GM18499 (cell line): ENCODE measurements around the gene MYBPC2.

Source experiments
- ATAC-seq: cut with Tn5 transposase; IDR thresholded peaks from one replicate; pipeline ENCODE4 v1.9.1; 2021; ENCODE audit warnings: moderate number of reproducible peaks; ENCODE audit not compliant: insufficient read depth, unreplicated experiment

Gene MYBPC2

DNA sequence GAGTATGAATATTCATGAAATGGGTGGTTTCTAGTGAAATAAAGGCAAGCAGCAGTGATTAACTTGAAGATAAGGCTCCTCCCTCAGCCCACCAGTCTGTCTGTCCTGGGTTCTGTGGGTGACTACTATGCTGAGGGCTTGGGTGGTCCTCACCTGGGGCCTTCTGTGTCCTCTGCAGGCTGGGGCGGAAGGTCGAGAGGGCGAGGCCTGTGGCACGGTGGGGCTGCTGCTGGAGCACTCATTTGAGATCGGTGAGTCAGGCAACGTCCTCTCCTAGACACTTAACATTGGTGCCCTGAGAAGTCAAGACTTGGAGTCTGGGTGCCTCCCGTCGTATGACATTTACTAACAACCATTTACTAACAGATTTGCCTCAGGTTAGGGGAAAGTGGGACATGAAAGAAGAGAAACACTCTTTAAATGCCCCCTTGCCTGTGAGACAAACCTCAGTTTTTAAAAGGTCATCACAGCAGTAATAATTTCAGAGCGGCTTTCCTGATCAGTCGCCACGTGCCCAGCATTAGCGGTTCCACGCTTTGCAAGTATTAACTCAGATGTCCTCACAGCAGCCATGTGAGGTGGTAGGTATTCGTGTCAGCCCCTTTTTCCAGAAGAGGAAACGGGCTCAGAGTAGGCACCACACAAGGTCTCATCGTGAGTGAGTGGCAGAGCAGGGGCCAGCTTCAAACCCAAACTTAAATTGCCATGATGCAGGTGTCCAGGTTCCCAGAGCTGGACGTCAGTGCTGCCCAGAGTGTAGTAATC is 45.2 kb downstream of the MYBPC2 start:
- ATAC-seq: no peak

DNA sequence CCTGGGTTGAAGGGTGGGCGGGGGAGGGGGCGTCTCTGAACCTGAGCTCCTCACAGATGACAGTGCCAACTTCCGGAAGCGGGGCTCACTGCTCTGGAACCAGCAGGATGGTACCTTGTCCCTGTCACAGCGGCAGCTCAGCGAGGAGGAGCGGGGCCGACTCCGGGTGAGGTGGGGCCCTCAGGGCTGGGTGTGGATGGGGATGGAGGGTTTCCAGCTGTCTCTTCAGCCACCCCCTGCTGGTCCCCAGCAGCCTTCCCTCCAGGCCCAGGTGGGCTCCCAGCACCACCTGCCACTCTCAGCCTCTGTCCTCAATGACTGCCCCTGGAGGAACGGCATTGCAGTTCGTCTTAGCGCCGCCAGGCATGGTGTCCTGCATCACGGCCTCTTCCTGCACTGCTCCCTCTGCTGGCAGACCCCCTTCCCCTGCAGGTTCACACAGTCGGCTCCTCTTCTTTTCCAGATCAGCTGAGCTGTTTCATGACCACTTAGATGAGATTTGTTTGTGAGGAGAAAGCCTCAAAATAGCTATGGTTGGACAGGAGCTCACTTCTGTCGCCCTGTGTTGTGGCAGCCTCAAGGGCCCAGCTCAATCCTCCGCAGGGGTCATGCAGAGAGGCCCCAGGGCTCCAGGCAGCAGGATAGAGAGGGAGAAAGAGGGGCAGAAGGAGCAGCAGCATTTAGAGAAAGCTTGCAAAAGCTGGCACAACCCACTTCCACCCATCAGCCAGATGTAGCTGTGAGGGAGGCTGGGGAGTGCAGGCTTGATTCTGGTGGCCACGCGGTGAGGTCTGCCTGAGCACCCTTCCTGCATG is 46.4 kb downstream of the MYBPC2 start:
- ATAC-seq: no peak

DNA sequence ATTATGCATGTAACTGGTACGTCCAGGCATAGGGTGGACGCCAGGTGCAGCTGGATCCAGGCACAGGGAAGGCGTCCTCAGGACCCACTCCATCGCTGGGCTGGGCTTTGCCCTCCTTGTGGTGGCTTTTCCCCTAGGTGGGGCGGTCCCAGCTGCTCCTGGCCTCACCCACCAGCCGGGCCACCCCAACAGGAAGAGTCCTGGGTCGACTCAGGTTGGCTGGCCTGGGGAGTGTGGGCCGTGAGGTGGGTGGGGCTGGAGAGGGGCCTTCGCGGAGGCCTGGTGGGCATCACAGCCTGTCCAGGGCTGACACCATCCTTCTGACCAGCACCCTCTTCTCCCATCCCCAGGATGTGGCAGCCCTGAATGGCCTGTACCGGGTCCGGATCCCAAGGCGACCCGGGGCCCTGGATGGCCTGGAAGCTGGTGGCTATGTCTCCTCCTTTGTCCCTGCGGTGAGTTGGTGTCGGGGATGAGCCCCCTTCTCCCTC is 47.1 kb downstream of the MYBPC2 start:
- no peak for ATAC-seq

DNA sequence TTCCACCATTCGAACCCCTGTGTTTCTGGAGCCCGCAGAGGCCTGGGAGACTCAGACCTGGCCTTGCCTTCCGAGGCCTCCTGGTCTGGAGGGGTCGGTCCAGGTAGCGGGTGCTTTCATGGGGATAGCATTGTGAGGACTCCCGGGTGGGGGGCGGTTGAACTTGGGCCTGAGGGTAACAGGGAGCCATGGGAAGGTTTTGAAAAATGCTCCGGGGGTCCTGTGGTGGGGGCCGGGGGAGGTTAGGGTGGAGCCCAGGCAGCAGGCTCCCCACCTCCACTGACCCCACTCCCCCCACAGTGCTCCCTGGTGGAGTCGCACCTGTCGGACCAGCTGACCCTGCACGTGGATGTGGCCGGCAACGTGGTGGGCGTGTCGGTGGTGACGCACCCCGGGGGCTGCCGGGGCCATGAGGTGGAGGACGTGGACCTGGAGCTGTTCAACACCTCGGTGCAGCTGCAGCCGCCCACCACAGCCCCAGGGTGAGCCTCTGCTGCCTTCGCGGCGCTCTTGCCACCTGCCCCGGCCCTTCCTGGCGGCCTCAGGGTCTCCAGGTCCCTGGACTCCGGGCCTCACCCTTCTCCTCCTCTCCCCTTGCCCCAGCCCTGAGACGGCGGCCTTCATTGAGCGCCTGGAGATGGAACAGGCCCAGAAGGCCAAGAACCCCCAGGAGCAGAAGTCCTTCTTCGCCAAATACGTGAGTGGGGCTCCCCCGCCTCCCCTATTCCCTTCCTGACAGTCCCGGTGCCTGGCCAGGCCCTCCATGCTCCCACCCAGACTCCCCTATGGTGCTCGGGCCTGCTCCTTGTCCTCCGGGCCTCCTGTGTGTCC is 47.8 kb downstream of the MYBPC2 start:
- no peak for ATAC-seq

DNA sequence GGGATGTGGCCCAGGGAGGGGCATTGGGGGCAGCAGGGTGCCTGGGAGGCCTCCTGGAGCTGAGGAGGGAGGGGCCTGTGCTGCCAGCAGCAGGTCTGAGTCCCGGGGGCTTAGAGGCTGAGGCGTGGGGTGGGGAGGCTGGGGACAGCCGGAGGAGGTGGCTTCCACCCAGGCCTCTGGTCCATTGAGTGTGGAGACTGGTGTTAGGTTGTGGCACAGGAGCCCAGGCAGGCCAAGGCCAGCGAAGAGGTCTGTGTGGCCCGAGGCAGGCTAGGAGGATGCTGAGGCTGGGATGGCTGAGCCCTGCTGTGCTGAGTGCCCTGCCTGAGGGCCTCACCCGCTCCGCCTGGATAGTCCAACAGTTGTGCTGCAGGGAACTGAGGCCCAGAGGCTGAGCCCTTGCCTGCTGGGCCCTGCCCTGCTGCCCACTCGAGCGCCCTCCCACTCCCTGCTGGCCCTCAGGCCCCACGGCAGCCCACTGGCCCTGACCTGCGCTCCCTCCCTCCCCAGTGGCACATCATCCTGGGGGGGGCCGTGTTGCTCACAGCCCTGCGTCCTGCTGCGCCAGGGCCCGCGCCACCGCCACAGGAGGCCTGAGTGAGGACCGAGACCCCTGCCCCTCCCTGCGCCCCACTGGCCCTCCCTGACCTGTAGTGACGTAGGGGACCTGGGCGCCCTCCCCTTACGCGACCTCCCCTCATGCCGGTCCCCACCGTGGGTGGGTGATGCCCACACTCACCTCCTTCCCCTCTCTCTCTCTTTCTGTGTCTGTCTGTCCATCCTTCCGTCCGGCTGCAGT is 48.9 kb downstream of the MYBPC2 start:
- ATAC-seq: no peak

DNA sequence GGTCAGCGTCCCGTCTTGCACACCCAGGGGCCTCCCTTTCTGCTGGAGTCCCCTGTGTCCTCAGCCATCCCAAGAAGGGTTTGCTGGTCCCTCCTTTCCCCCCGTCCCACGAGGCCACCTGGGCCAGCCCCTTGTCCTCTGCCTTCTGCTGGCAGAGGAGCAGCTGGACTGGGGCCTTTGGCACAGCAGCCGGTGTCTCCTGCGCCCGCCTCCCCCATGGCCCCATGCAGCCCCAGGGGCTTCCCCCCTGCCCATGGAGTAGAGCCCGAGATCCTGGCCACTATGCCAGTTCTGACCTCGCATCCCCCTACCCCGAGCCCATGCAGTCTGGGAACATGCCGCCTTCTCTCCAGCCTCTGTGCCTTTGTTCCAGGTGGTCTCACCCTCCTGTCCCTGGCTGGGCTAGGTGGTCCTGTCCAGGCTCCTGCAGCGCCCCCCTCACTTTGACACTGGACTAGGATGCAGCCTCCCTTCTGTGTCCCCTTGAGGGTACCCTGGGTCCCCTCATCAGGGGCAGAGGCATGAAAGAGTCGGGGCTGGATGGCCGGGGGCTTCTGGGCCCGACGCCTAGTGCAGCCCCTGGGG is 49.7 kb downstream of the MYBPC2 start:
- no peak for ATAC-seq

DNA sequence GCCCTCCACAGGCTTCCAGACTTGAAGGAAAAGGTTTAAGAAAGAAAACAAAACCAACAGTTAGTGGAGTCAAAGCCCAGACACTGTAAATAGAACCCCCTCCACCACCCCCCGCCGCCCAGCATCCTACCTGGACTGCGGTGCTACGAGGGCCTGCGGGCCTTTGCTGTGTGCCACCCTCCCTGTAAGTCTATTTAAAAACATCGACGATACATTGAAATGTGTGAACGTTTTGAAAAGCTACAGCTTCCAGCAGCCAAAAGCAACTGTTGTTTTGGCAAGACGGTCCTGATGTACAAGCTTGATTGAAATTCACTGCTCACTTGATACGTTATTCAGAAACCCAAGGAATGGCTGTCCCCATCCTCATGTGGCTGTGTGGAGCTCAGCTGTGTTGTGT is 50.2 kb downstream of the MYBPC2 start:
- no peak for ATAC-seq

DNA sequence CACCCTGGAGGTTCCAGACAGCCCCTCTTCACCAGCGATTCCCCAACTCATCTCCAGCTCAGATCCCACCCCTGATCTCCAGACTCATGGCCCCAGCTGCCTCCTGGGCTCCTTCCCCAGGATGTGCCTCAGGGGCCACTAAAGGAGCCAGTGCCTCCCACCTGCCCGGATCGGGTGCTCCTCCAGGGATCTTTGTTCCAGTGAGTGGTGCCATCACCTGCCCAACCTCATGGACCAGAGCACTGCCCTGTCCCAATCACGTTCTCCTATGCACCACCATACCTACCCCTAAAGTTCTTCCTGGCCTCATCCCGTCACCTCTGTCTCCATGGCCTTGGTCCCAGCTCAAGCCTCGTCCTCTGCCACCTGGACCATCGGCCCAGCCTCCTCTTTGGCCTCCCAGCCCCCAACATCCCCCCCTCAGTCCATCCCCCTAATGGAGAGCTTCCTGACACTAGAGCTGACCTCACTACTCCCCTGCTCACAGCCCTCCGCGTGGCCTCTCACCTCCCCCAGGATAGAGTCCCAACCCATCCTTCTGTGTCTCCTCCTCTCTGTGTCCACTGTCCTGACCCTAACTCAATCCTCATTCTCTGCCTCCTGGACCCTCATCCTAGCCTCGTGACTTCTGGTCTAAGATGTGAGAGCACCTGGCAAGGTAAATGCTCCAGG is 52.7 kb downstream of the MYBPC2 start:
- ATAC-seq: no peak

DNA sequence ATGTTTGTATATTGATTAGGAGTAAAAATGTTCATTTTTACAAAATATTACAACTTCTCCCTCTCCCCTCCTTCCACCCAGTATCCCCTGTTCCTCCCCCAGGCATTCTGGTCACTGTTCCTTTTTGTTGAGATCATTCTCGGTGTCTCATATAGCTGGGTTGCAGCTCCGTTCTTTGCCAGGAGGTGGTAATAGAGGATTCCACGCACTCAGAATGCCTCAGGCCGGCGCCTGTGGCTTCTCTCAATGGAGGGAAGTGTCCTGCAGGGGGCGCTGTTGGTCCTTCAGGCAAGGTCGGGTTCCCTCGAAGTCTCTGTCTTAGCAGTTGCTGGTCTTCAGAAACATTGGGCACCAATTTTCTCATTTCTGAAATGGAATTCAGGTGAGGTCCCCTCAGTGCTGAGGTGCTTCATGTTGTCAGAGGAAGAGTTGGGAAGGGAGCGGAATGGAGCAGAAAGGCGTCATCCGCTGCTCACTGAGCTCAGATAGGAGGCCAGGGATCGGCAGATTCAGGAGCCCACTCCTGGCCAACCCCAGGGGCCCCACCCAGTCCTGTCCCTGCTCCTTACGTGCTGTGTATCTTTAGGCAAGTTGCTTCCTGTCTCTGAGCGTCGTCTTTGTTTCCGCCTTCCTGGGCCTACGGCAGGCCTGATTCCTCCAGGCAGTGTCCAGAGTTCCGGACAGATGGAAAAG is 54.3 kb downstream of the MYBPC2 start:
- ATAC-seq: no peak

DNA sequence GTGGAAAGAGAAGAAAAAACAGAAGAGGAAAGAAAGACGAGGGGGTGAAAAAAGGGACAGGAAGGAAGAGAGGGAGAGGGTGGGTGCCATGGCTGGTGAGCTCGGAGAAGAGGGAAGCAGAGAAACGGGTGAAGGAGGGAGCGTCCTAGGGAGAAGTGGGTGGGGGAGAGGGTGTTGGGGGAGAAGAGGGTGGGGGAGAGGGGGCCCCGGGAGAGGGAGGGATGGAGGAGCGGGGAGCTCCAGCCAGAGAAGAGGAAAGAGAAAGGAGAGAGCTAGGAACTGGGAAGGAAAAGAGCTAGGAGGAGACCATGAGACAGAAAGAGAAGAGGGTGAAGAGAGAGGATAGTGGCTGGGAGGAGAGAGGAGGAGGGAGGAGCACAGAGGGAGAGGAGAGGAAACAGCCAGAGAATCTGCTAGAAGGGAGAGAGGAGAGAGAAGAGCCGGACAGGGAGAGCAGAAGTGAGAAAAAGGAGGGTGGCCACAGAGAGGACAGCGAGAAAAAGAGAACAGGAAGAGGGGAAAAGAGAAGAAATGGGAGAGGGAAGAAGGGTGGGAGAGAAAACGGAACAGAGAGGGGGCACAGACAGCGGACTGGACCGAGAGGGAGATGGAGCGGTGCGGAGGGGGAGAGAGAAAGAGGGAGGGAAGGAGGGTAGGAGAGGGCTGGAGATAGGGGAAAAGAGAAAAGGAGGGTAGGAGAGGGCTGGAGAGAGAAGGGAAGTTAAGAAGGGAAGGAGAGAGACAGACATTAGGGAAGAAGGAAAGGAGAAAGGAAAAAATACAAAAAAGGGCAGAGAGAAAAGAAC is 55.9 kb downstream of the MYBPC2 start:
- no peak for ATAC-seq

DNA sequence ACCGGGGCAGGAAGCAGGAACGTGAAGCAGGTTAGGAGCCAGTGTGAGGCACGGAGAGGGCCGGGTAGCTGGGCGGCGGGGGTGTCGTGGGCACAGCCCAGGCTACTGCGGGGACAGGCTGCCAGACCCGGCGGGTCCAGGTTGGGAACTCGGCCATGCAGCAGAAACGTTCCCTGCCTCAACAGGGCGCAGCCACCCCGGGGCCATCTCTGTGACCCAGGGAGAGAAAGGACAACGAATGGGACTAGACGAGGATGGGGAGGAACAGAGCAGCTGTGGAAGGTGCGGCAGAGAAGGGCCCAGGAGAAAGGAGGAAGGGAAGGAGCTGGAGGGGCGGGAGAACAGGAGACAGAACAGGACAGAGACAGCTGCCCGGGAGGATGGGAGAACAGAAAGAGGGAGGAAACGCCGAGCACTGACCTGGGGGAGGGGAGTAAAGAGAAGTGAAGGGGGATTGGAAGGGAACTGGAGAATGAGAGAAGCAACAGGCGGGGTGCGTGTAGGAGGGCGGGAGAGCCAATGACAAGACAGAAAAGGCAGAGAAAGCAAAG is 56.8 kb downstream of the MYBPC2 start:
- no peak for ATAC-seq

DNA sequence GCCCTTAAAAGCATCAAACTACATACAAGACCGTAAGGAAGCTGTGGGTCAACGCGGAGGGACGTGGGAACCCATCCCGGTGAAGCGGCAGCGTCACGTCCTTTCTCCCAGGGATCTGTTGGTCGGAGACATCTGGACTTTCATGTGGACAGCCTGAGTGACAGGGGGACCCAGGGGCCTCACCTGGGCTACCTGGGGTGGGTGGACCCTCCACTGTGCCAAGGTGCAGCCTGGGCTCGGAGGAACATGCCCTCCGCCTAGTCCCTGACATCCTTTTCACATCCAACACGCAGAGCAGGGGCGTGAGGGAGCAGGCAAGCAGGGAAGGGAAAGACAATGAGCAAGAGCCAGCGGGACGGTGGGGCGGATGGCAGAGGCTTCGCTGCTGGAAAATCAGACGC is 57.7 kb downstream of the MYBPC2 start:
- ATAC-seq: no peak

DNA sequence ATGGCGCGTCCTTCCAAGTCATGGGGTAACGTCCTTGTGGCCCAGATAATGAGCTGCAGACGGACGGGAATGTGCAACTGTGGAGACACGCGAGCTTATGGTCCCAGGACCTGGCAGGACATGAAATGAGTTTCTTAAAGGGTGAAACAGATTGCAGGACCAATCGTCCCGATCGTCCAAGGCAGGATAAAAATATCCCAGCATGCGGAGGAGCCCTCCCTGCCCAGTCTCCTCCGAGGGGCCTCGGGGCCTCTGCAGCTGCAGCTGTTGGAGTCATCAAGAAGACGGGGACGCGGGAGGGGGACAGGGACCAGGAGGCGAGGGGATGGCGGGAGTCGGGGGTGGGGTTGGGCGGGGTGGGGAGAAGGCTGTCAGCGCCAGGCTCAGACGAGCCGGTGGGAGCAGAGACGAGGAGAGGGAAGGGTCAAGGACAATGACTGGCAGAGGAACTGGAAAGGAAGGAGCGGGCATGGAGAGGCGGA is 58.3 kb downstream of the MYBPC2 start:
- ATAC-seq: no peak

DNA sequence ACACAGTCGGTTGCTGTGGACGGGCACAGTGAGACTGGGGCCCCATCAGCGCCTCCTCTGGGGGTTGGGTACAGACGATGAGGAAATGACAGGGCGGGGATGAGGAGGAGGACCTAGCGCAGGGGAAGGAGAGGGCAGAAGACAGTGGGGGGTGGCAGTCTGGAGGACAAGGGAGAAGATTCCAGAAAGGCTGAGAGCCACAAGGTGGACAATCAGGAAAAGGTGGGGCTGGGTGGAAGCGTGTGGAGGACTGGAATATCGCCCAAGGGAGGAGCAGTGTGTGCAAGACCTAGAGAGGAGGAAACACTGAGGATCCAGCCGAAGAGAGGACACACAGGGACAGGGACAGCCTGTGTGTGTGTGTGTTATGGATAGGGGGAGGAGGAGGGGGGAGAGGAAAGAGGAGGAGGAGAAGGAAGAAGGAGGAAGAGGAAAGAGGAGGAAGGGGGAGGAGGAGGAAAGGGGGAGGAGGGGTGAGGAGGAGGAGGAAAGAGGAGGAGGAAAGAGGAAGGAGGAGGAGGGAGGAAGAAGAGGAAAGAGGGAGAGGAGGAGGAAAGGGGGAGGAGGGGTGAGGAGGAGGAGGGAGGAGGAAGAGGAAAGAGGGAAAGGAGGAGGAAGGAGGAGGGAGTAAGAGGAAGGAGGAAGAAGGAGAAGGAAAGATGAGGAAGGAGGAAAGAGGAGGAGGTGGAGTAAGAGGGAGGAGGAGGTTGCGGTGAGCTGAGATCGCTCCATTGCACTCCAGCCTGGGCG is 59.8 kb downstream of the MYBPC2 start:
- ATAC-seq: no peak

DNA sequence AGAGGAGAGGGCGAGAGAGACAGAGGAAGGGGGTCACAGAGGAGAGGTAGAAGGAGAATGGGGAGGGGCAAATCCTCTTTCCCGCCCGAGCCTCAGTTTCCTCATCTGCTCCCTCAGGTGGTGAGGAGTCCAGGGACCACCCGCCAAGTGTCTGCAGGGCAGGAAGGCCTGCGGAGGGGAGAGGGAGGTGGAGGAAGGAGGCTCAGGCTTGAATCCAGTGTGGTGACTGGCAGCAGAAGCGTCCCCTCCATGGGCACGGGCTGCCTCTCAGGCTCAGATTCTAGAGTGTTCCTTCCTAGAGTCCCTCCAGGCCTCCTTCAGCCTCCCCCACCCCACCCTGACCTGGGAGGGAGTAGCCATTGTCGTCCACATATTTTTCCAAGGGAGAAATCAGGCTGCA is 60.5 kb downstream of the MYBPC2 start:
- ATAC-seq: no peak

DNA sequence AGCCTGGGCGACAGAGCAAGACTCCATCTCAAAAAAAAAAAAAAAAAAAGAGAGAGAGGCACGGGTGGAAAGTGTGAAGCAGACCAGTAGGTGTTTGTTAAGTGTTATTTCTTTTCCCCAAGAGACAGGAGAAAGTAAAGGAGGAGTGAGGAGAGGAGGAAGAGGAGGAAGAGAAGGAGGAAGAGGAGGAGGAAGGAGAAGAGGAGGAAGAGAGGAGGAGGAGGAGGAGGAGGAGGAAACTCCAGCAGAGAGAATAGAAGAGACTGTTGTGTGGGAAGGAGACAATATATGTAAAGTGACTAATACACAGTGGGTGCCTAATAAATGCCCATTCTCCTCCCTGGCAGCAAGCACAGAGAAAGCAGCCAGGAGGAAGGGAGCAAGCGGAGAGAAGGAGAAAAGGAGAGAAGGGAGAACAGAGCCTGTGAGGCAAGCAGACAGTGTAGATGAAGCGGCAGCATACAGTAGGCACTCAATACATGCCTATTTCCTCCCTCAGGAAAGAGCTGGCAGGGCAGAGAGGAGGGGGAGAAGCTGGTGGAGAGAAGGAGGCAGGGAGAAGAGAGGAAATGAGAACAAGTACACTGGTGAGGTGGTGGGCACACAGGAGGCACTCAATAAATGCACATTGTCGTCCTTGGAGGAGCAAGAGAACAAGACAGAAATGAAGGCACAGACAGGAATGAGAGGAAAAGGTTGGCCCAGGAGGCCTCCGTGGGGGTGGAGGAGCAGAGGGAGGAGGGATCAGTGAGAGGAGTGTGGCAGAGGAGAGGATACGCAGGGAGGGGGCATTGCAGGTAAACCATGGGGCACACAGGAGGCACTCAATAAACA is 61.7 kb downstream of the MYBPC2 start:
- ATAC-seq: no peak
